GM12878 (cell line): ENCODE results near the gene NUDT7. TPM values are rescaled to one million over a fixed set of nuclear protein-coding genes. Genes with fewer than 3 reads are reported as not detected.
A peak's percentile ranks its signal among the peaks of the same experiment; 100 is the strongest.

Source experiments
- ATF2 ChIP-seq: IDR thresholded peaks from 2 replicates; pipeline ENCODE4 v1.6.1; 2012; ENCODE audit warnings: low read length, inconsistent platforms
- BACH1 ChIP-seq: fragments of 450-650 bp; IDR thresholded peaks from 2 replicates; pipeline ENCODE4 v1.6.1; 2017; ENCODE audit warnings: mild to moderate bottlenecking, borderline replicate concordance
- CHD4 ChIP-seq: fragments of 200-600 bp; sonication (generic); IDR thresholded peaks from 2 replicates; pipeline ENCODE4 v1.6.1; 2016; ENCODE audit warnings: mild to moderate bottlenecking
- CREB1 ChIP-seq: IDR thresholded peaks from 2 replicates; pipeline ENCODE4 v1.6.1; 2012; ENCODE audit warnings: low read depth, mild to moderate bottlenecking, inconsistent platforms
- CTCF ChIP-seq, 3 experiments: IDR thresholded peaks in 2 of 3; conservative IDR thresholded peaks in 1 of 3; 2 replicates each; pipeline ENCODE4 v1.5.1; 2011; ENCODE audit warnings: low read depth in 3 of 3, low read length in 3 of 3, mild to moderate bottlenecking in 3 of 3, control low read depth in 2 of 3, moderate library complexity in 2 of 3, inconsistent platforms in 1 of 3, mixed read lengths in 1 of 3; ENCODE audit not compliant: control insufficient read depth in 2 of 3, insufficient read depth in 1 of 3; ENCODE audit errors: extremely low read depth in 1 of 3
- EGR1 ChIP-seq, 2 experiments: IDR thresholded peaks; 1 replicate in 1 of 2; 2 replicates in 1 of 2; pipeline ENCODE4 v1.6.1; 2011 to 2012; ENCODE audit warnings: low read depth in 2 of 2, low read length in 2 of 2, borderline replicate concordance in 1 of 2, mild to moderate bottlenecking in 1 of 2, moderate library complexity in 1 of 2
- FOXK2 ChIP-seq: fragments of 450-650 bp; IDR thresholded peaks from 2 replicates; pipeline ENCODE4 v1.6.1; 2017; ENCODE audit warnings: mild to moderate bottlenecking, moderate library complexity
- HSF1 ChIP-seq: fragments of 150-350 bp; IDR thresholded peaks from 2 replicates; pipeline ENCODE4 v1.6.1; 2014; ENCODE audit warnings: mild to moderate bottlenecking, low read depth, low read length
- IKZF2 ChIP-seq, 2 experiments: fragments of 450-650 bp; IDR thresholded peaks; 2 replicates each; pipeline ENCODE4 v1.6.1; 2017; ENCODE audit warnings: mild to moderate bottlenecking in 2 of 2, moderate library complexity in 2 of 2
- NR2F1 ChIP-seq: fragments of 450-650 bp; conservative IDR thresholded peaks from 2 replicates; pipeline ENCODE4 v1.6.1; 2017; ENCODE audit warnings: mild to moderate bottlenecking
- PBX3 ChIP-seq: IDR thresholded peaks from 2 replicates; pipeline ENCODE4 v1.6.1; 2011; ENCODE audit warnings: mild to moderate bottlenecking, low read depth, low read length, moderate library complexity; ENCODE audit not compliant: insufficient replicate concordance
- PML ChIP-seq: IDR thresholded peaks from 2 replicates; pipeline ENCODE4 v1.6.1; 2012; ENCODE audit warnings: low read length, inconsistent platforms
- RELB ChIP-seq: fragments of 450-650 bp; IDR thresholded peaks from 2 replicates; pipeline ENCODE4 v1.6.1; 2017; ENCODE audit warnings: low read depth, mild to moderate bottlenecking, moderate library complexity
- SMAD1 ChIP-seq: fragments of 450-650 bp; IDR thresholded peaks from 2 replicates; pipeline ENCODE4 v1.6.1; 2018; ENCODE audit warnings: mild to moderate bottlenecking, low read depth; ENCODE audit not compliant: partially characterized antibody
- YBX1 ChIP-seq: fragments of 450-650 bp; IDR thresholded peaks from 2 replicates; pipeline ENCODE4 v1.6.1; 2016; ENCODE audit warnings: antibody characterized with exemption
- ZBED1 ChIP-seq: IDR thresholded peaks from 2 replicates; pipeline ENCODE4 v1.6.1; 2016; ENCODE audit warnings: borderline replicate concordance
- ZNF207 ChIP-seq: fragments of 450-650 bp; IDR thresholded peaks from 2 replicates; pipeline ENCODE4 v1.6.1; 2014; ENCODE audit warnings: antibody characterized with exemption, mild to moderate bottlenecking, borderline replicate concordance
- polyA plus RNA-seq, 11 experiments: library from polyadenylated mRNA; depleted of rRNA in 4 of 11; unstranded in 6 of 11; stranded (reverse) in 5 of 11; fragments of >200 nt; fragmentation: Nextera tagmentation in 4 of 11; fragmentation: Illumina TruSeq in 1 of 11; extraction: Ambion mirVana in 4 of 11; extraction: Trizol in 1 of 11; gene quantifications; 1 replicate in 1 of 11; 2 replicates in 10 of 11; pipeline versions ENCODE4 v1.2.1 to v1.2.3, GENCODE V29; 2011 to 2016; ENCODE audit warnings: inconsistent platforms in 2 of 11, missing spikeins in 2 of 11, low read depth in 1 of 11
- total RNA-seq, 4 experiments: library from RNA; depleted of rRNA in 3 of 4; stranded (reverse); fragments of >200 nt in 3 of 4; fragmentation: Illumina TruSeq in 1 of 4; extraction: Trizol in 1 of 4; gene quantifications; 2 replicates each; pipeline versions ENCODE4 v1.2.1 to v1.2.3, GENCODE V29; 2013 to 2021
- TF ChIP-seq, protein P1 (sequence below): fragments of 450-650 bp; IDR thresholded peaks from 2 replicates; pipeline ENCODE4 v1.6.1; 2017; ENCODE audit warnings: borderline replicate concordance
- TF ChIP-seq, protein P2 (sequence below): IDR thresholded peaks from 2 replicates; pipeline ENCODE4 v1.6.1; 2012; ENCODE audit warnings: low read depth, low read length, improper control_type of control experiment

The NUDT7 gene
- total and polyA plus RNA-seq, 10 of the 15 experiments (the other 5 are each of a cell fraction or from before 2014, with no cell fraction given): 2.8 to 14.3 (median 5.2) TPM

DNA sequence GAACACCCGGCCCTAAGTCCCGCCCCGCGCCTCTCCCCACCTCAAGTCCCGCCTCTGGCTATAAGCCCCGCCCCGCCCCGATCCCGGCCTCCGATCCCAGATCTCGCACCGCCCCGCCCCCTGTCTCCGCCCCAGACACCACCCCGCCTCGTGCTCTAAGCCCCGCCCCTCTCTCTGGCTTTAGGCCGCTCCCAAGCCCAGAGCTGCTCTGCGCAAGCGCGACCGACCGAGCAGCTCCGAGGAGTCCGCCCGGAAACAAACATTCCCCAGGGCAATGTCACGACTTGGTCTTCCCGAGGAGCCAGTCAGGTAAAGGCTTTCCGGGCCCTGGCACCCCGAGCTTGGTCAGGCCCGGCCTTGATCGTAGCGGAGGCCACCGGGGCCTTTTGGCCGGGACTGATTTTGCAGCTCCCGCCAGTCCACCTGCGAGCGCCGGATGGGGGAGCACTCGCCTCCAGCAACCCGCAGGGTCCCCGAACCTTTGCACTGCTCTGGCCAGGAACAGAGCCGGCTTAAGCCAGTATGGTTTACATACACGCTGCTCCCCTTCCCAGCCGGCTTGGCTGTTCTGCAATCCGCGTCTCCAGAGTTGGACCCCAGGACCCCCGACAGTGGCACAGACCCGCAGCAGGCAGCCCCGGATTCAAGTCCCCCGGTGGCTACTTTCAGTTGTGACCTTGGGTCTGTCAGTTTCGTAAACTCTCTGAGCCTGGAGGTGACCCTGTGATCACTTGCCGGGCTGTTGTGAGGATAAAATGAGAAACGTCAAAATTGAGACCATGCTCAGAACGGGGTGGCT is at the start of gene NUDT7 (continued):
- no peak for TF ChIP-seq SMAD1
- peak; percentile 61; the same call in 1 of the 2 replicates for TF ChIP-seq FOXK2
- no peak for TF ChIP-seq ATF2
- TF ChIP-seq, protein P1, sequence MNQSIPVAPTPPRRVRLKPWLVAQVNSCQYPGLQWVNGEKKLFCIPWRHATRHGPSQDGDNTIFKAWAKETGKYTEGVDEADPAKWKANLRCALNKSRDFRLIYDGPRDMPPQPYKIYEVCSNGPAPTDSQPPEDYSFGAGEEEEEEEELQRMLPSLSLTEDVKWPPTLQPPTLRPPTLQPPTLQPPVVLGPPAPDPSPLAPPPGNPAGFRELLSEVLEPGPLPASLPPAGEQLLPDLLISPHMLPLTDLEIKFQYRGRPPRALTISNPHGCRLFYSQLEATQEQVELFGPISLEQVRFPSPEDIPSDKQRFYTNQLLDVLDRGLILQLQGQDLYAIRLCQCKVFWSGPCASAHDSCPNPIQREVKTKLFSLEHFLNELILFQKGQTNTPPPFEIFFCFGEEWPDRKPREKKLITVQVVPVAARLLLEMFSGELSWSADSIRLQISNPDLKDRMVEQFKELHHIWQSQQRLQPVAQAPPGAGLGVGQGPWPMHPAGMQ: no peak
- no peak for TF ChIP-seq RELB
- no peak for TF ChIP-seq PBX3
- TF ChIP-seq CTCF (IDR thresholded peaks at IDR 0.05 in 2 of 3, conservative IDR thresholded peaks at IDR 0.05 in 1 of 3; ENCODE audit: control insufficient read depth in 2 of 3, extremely low read depth in 1 of 3, insufficient read depth in 1 of 3, low read depth in 3 of 3, low read length in 3 of 3): peak in 2 of 3 experiments; percentile 20 to 21; a peak in 2 of 6 replicates
- no peak for TF ChIP-seq IKZF2 (IDR thresholded peaks at IDR 0.05)
- no peak for TF ChIP-seq YBX1
- TF ChIP-seq CREB1: no peak
- no peak for TF ChIP-seq BACH1
- peak; percentile 68; the same call in 1 of the 2 replicates for TF ChIP-seq ZNF207
- TF ChIP-seq, protein P2, sequence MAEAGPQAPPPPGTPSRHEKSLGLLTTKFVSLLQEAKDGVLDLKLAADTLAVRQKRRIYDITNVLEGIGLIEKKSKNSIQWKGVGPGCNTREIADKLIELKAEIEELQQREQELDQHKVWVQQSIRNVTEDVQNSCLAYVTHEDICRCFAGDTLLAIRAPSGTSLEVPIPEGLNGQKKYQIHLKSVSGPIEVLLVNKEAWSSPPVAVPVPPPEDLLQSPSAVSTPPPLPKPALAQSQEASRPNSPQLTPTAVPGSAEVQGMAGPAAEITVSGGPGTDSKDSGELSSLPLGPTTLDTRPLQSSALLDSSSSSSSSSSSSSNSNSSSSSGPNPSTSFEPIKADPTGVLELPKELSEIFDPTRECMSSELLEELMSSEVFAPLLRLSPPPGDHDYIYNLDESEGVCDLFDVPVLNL: no peak
- no peak for TF ChIP-seq CHD4
- TF ChIP-seq EGR1 (IDR thresholded peaks at IDR 0.05; ENCODE audit: borderline replicate concordance in 1 of 2, low read depth in 2 of 2, low read length in 2 of 2): no peak
- TF ChIP-seq NR2F1: no peak
- TF ChIP-seq HSF1: no peak
- no peak for TF ChIP-seq PML
- peak; percentile 37; the same call in 1 of the 2 replicates for TF ChIP-seq ZBED1
